Lung (tissue), 12 donors: Measurements from ENCODE around the gene ZNF117. TPM values are rescaled to one million over a fixed set of nuclear protein-coding genes. Genes with fewer than 3 reads are reported as not detected.
A peak's percentile ranks its signal among the peaks of the same experiment; 100 is the strongest.
"Not testable (repeated sequence)": the region's sequence is repeated elsewhere in the genome, so short reads cannot be mapped to it uniquely, and the experiment has no call there.

ENCODE experiments used
- ATAC-seq: fragments of 200-7000 bp; cut with Tn5 transposase; one replicate; pipeline ENCODE4 v1.9.1; 2020; ENCODE audit warnings: moderate number of reproducible peaks; ENCODE audit not compliant: insufficient read depth, low FRiP score
- DNase-seq, 3 donors: peaks; one replicate each; pipeline ENCODE4 v3.0.0-alpha.2; 2013 to 2017
- H3K27ac ChIP-seq, 2 donors: one replicate each; pipeline ENCODE4 v1.5.1; 2013; ENCODE audit warnings: mild to moderate bottlenecking in 2 of 2, moderate library complexity in 2 of 2, control low read depth in 1 of 2, inconsistent platforms in 1 of 2, low read depth in 1 of 2, low read length in 1 of 2
- H3K27me3 ChIP-seq, 3 donors: one replicate each; pipeline ENCODE4 v1.5.1; 2013; ENCODE audit warnings: low read length in 2 of 3; ENCODE audit not compliant: control insufficient read depth in 3 of 3, insufficient read depth in 3 of 3
- H3K36me3 ChIP-seq, 4 donors: one replicate each; pipeline ENCODE4 v1.5.1; 2013; ENCODE audit warnings: low read length in 4 of 4, mild to moderate bottlenecking in 1 of 4, moderate library complexity in 1 of 4; ENCODE audit not compliant: control insufficient read depth in 4 of 4, insufficient read depth in 4 of 4
- H3K4me1 ChIP-seq, 5 donors: one replicate each; pipeline ENCODE4 v1.5.1; 2013; ENCODE audit warnings: low read length in 5 of 5, mild to moderate bottlenecking in 2 of 5, moderate library complexity in 1 of 5; ENCODE audit not compliant: control insufficient read depth in 5 of 5, insufficient read depth in 5 of 5
- H3K4me3 ChIP-seq: one replicate; pipeline ENCODE4 v1.5.1; 2013; ENCODE audit warnings: mild to moderate bottlenecking, control low read depth, moderate library complexity
- H3K9ac ChIP-seq, 2 donors: one replicate each; pipeline ENCODE4 v1.5.1; 2013; ENCODE audit warnings: low read length in 2 of 2, control low read depth in 1 of 2; ENCODE audit not compliant: insufficient read depth in 1 of 2
- H3K9me3 ChIP-seq, 4 donors: one replicate each; pipeline ENCODE4 v1.5.1; 2013; ENCODE audit warnings: low read length in 3 of 4, mild to moderate bottlenecking in 1 of 4, moderate library complexity in 1 of 4; ENCODE audit not compliant: control insufficient read depth in 4 of 4, insufficient read depth in 3 of 4
- WGBS, 2 donors: extraction: QIAGEN DNeasy Blood & Tissue Kit; methylation state at CpG; one replicate each; pipeline ENCODE4 v1.1.7; 2013; 5-methylcytosine and 5-hydroxymethylcytosine counted together
- polyA plus RNA-seq, 2 donors: library from polyadenylated mRNA; stranded (reverse); fragments of 200-250 nt; gene quantifications; one replicate each; pipeline ENCODE4 v1.2.1, GENCODE V29; 2013
- total RNA-seq, 2 donors: library from RNA; depleted of rRNA in 1 of 2; stranded (reverse); fragments of >200 nt in 1 of 2; gene quantifications; one replicate each; pipeline ENCODE4 v1.2.1, GENCODE V29; 2014 to 2021
- TF ChIP-seq, protein P1 (sequence below): IDR thresholded peaks from 2 replicates; pipeline ENCODE4 v1.5.1; 2012; ENCODE audit warnings: mild to moderate bottlenecking; ENCODE audit errors: control extremely low read depth, extremely low read depth
- donor health status: control.
- donor health status: control.
- donor health status: Bipolar disorder and iron deficiency.
- donor health status: healthy.
- donor health status: DM: yes; HTN: yes; CAD: no.

Gene ZNF117
- total and polyA plus RNA-seq, 4 donors: 4.9 to 100 (median 12.0) TPM

DNA sequence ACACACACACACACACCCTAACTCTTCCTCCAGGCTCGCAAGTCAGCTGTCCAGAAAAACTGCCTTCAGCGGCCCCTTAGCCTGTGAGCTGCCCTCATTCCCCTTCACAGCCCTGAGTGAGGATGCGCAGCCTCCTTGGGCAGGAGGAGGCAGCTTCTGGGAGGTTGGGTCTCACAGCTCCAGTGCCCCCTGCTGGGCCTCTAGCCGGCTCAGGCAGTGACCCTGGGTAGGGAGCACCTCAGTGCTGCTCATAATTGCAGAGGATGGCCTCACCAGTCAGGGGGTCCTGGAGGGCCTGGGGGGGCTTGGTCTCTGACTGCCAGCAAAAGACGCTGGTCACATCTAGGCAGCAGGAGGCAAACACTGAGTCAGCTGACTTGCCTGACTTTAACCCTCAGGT, 44.1 kb downstream of the ZNF117 start:
- no peak overlapping the region for H3K4me3 ChIP-seq
- peaks cover 0 to 8% (median 0%) of the 10 kb centered on the region in 5 donors for H3K4me1 ChIP-seq
- no peak overlapping the region for H3K27ac ChIP-seq
- no peaks in the 10 kb centered on the region for H3K36me3 ChIP-seq
- ATAC-seq (no peak), DNase-seq (peak in 2 of 3 donors; percentile 25)
- 39 to 44% methylated on average over 5 of the region's 5 CpGs for WGBS, 2 donors
- no peak overlapping the region for H3K9ac ChIP-seq
- peaks cover 0 to 2% (median 0%) of the 10 kb centered on the region in 4 donors for H3K9me3 ChIP-seq
- TF ChIP-seq, protein P1, sequence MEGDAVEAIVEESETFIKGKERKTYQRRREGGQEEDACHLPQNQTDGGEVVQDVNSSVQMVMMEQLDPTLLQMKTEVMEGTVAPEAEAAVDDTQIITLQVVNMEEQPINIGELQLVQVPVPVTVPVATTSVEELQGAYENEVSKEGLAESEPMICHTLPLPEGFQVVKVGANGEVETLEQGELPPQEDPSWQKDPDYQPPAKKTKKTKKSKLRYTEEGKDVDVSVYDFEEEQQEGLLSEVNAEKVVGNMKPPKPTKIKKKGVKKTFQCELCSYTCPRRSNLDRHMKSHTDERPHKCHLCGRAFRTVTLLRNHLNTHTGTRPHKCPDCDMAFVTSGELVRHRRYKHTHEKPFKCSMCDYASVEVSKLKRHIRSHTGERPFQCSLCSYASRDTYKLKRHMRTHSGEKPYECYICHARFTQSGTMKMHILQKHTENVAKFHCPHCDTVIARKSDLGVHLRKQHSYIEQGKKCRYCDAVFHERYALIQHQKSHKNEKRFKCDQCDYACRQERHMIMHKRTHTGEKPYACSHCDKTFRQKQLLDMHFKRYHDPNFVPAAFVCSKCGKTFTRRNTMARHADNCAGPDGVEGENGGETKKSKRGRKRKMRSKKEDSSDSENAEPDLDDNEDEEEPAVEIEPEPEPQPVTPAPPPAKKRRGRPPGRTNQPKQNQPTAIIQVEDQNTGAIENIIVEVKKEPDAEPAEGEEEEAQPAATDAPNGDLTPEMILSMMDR: no peak
- peaks cover 0 to 15% (median 7%) of the 10 kb centered on the region in 3 donors for H3K27me3 ChIP-seq

DNA sequence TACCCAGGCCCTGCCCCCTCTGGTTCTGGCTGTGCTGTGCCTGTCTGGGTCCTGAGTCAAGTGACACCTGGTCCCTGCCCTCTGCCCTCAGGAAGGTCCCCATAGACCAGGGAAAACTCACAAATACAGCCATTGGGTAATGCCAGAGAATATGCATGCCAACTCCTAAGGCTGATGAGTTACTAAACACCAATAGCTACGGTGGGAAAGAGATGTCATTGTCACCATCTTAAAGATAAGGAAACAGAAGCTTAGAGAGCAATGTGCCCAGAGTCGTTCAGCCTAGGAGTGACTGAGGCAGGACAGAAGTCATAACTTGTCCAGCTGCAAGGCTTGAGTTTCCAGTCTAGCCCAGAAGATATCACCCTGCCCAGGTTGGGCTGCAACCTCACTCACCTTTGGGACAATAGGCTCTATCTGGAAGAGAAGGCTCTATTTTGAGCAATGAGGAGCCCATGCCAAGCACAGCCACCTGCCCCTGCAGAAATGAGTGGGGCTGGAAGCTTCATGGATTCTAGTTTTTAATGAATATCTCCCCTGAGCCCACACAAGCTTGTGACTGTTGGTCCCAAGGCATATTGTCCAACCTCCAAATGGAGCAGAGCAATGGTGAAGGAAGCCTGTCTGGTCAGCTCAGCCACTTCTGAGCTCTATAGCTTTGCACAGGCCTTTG, 45.2 kb downstream of the ZNF117 start:
- TF ChIP-seq, protein P1: no peak
- peaks cover 0 to 15% (median 7%) of the 10 kb centered on the region in 3 donors for H3K27me3 ChIP-seq

DNA sequence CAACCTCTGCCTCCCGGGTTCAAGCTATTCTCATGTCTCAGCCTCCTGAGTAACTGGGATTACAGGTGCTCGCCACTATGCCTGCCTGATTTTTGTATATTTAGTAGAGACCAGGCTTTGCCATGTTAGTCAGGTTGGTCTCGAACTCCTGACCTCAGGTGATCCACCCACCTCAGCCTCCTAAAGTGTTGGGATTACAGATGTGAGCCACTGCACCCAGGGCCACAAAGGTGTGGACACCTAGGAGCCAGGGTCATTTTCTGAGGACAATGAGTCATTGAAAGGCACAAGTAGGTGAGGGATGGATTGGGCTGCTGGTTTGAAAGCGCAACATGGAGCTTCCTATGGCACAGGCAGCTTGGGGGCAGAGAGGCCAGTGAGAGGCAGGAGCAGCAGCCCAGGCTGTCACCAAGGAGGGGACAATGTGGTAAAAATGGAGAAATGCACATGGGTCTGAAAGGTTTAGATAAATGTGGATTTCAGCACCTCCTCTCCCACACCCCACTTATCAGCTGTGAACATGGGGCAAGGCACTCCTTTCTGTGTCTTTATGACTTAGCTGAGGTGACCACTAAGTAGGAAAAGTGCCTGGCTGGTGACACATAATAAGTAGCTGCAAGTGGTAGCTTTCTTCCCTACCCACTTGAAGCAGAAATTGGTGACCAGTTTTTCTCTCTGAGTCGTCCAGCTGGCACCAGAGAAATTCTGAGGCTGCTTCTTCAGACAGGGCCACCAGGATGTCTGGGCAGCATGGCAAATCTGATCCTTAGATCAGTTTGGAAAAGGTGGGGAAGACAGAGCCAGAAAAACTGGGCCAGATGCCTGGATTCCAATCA, 46.0 kb downstream of the ZNF117 start:
- ATAC-seq: not testable (repeated sequence)

More for the DNA sequence above, 45.2 kb downstream of the ZNF117 start:
- H3K9ac ChIP-seq: no peak overlapping the region
- H3K27ac ChIP-seq: no peak overlapping the region
- ATAC-seq (no peak), DNase-seq (no peak)
- 38 to 49% methylated on average over 2 of the region's 2 CpGs for WGBS, 2 donors
- H3K4me1 ChIP-seq: peaks cover 0 to 8% (median 0%) of the 10 kb centered on the region in 5 donors
- H3K36me3 ChIP-seq: no peaks in the 10 kb centered on the region
- H3K4me3 ChIP-seq: no peak overlapping the region
- H3K9me3 ChIP-seq: peaks cover 0 to 2% (median 0%) of the 10 kb centered on the region in 4 donors

DNA sequence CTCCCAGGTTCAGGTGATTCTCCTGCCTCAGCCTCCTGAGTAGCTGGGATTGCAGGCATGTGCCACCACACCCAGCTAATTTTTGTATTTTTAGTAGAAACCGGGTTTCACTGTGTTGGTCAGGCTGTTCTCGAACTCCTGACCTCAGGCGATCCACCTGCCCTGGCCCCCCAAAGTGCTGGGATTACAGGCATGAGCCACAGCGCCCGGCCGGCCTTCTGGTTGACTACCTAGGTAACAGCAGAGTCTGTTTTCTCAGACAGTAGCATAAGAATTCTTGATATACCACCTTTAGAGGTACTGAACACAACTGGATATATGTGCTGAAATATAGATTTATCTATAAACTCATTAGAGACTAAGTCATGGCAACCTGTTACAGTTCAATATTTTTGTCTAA, 50.8 kb downstream of the ZNF117 start:
- 95 to 96% methylated on average over 6 of the region's 6 CpGs for WGBS, 2 donors
- ATAC-seq, H3K27ac ChIP-seq, H3K9me3 ChIP-seq, H3K4me3 ChIP-seq, DNase-seq, H3K4me1 ChIP-seq, H3K27me3 ChIP-seq, H3K9ac ChIP-seq, H3K36me3 ChIP-seq: not testable (repeated sequence)

More for the DNA sequence above, 46.0 kb downstream of the ZNF117 start:
- H3K9ac ChIP-seq, DNase-seq, H3K4me1 ChIP-seq, H3K27ac ChIP-seq, H3K9me3 ChIP-seq, H3K36me3 ChIP-seq, H3K4me3 ChIP-seq: not testable (repeated sequence)
- H3K27me3 ChIP-seq: peaks cover 0 to 15% (median 7%) of the 10 kb centered on the region in 3 donors
- 81 to 82% methylated on average over 5 of the region's 5 CpGs for WGBS, 2 donors
